Measurements from ENCODE around the gene CTR9. TPM values are rescaled to one million over a fixed set of nuclear protein-coding genes. Genes with fewer than 3 reads are reported as not detected.

CTR9 gene
- total and polyA plus RNA-seq, 2 of the 8 experiments (the other 6 are each of a cell fraction or from before 2014, with no cell fraction given), result 6.1 to 37.7 TPM

- TF ChIP-seq CHD7 (IDR thresholded peaks at IDR 0.05; ENCODE audit: insufficient replicate concordance, low read length), result no peak
- TF ChIP-seq CREB1 (IDR thresholded peaks at IDR 0.05), result no peak
- TF ChIP-seq CHD2 (IDR thresholded peaks at IDR 0.05; ENCODE audit: low read length), result no peak
- no peak for TF ChIP-seq ATF3 (IDR thresholded peaks at IDR 0.05; ENCODE audit: insufficient read depth, low read depth, low read length)
- TF ChIP-seq CBX8 (IDR thresholded peaks at IDR 0.05; ENCODE audit: borderline replicate concordance, low read depth, low read length), result no peak
- TF ChIP-seq BRCA1 (IDR thresholded peaks at IDR 0.05; ENCODE audit: low read depth, low read length), result no peak
- TF ChIP-seq CHD1 (IDR thresholded peaks at IDR 0.05; ENCODE audit: low read depth, low read length), result no peak
- no peak for TF ChIP-seq TAF1 (IDR thresholded peaks at IDR 0.05; ENCODE audit: low read depth, low read length)
- no peak for TF ChIP-seq CBX5 (IDR thresholded peaks at IDR 0.05; ENCODE audit: low read depth, low read length)
- no peak for TF ChIP-seq HDAC2 (IDR thresholded peaks at IDR 0.05; ENCODE audit: borderline replicate concordance in 1 of 2, low read depth in 2 of 2, low read length in 2 of 2)
- no peak for TF ChIP-seq POLR2A (IDR thresholded peaks at IDR 0.05; ENCODE audit: control extremely low read depth in 1 of 2, low read depth in 2 of 2, low read length in 2 of 2)
- no peak for TF ChIP-seq SP1 (IDR thresholded peaks at IDR 0.05; ENCODE audit: low read depth, low read length)
- TF ChIP-seq KDM1A (IDR thresholded peaks at IDR 0.05; ENCODE audit: borderline replicate concordance, low read length), result no peak
Observed at GRCh38 chr11:10730151-10730550, 20.9 kb upstream of the CTR9 start (continued).

Measured in H1 (cell line).